ENCODE data around the gene B4GALT7.
"Not testable (repeated sequence)": the region's sequence is repeated elsewhere in the genome, so short reads cannot be mapped to it uniquely, and the experiment has no call there.

B4GALT7 gene

GRCh38 chr5:177599731-177600507, at the start of gene B4GALT7:
TSS of gene B4GALT7 (plus strand) at chr5:177600132. CDS start at chr5:177600211, 79 bp downstream.
- peak in 13 of 14 donors; percentile 52 to 89 (median 68) for DNase-seq

DNA sequence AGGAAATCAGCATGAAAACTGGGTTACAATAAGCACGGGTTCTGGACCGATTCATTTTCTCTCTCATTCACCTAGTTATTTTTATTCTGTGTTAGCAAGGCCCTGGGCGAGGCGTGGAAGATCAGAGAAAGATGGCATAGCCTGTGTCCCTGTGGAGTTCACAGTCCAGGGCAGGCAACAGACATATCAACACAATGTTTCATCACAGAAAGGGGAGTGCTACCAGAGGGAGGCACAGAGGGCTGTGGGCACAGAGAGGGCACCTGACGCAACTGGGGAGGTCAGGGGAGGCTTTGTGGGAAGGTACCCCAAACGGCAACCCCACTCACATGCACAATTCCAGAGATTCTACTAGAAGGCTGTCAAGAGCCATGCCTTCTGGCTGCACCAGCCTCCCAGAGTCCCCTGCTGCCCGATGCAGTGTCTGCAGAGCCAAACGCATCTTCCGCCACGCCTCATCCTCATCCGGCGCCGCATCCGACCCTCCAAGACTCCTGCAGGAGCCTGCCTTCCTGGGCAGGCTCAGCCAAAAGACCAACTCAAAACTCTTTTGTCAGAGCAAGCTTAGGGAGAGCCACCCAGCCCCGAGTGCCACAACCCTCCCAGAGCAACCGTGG, 47.0 kb upstream of the B4GALT7 start:
- DNase-seq, result no peak

GRCh38 chr5:177553671-177554429, 46.1 kb upstream of the B4GALT7 start:
- DNase-seq, result peak in 9 of 14 donors; percentile 18 to 69 (median 50)

DNA sequence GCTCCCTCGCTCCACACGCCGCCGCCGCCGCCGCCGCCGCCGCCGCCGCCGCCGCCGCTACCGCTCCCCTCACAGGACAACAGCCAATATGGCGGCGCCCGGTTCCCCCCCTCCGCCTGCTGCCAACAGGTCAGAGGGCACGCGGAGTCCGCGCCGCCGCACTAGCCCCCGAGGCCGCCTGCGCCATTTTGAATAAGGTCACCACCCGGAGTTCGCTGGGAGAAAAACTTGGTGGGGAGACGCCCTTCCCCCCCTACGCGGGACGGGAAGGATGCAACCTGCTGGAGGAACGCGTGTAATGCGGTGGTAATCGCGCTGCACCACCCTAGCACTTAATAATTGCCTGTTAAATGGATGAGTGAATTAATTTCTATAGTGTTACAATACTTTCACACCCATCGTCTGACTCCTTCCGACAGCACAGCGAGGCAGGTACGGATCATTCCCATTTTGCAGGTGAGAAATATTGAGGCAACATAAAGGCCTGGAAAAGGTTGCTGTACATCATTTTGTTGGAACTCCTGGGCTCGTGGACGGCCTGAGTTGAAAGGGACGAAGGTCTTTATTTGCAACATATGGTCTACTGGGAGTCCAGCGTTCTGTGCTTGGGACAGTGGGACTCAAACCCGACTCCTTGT, 45.3 kb upstream of the B4GALT7 start, which contains the start of gene FAM193B:
Gene FAM193B (minus strand): TSS at position 90 of the 638 bp plus-strand sequence. CDS start 105 bp downstream, outside the sequence.
- DNase-seq, result peak; percentile 57 to 94 (median 86)

- DNase-seq, result no peak
Measured at GRCh38 chr5:177555228-177555627, 44.7 kb upstream of the B4GALT7 start.

GRCh38 chr5:177555665-177556064, 44.3 kb upstream of the B4GALT7 start:
- no peak for DNase-seq

- DNase-seq, result no peak
Measured at GRCh38 chr5:177557041-177557647, 42.8 kb upstream of the B4GALT7 start.

DNA sequence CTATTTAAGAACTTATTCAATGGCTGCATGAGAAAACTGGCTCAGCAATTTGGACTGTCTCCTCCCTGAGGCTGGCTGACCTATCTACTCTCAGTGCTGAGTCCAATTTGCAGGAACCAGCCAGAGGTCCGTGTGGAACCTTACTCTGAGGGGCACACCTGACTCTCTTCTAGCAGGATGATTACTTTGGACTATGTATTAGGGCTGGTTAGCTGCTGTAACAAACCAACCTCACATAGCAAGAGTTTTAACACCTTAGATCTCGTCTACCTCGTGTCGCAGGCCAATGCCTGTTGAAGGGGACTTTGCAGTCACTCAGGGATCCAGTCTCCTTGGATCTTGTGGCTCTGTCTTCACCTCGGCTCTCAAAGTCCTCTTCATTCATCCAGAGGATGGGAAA, 42.1 kb upstream of the B4GALT7 start:
- DNase-seq, result no peak

DNA sequence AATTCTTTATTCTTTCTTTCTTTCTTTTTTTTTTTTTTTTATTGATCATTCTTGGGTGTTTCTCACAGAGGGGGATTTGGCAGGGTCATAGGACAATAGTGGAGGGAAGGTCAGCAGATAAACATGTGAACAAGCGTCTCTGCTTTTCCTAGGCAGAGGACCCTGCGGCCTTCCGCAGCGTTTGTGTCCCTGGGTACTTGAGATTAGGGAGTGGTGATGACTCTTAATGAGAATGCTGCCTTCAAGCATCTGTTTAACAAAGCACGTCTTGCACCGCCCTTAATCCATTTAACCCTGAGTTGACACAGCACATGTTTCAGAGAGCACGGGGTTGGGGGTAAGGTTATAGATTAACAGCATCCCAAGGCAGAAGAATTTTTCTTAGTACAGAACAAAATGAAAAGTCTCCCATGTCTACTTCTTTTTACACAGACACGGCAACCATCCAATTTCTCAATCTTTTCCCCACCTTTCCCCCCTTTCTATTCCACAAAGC, 40.4 kb upstream of the B4GALT7 start:
- not testable (repeated sequence) for DNase-seq

DNA sequence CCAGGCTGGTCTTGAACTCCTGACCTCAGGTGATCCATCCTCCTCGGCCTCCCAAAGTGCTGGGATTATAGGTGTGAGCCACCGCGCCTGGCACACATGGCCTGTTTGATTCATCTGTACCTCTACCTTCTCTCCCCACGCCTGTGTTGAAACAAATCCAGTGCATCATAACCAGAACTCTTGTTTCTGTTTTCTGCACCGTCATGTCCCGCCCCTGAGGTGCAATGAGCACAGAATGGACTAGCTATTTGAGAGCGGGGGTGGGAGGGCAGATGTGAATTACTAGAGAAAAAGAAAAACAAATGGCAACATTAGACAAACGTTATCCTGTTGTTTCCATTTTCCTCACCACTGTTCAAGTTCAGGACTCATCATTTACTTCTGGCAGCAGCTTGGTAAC, 34.9 kb upstream of the B4GALT7 start:
- DNase-seq, result no peak

DNA sequence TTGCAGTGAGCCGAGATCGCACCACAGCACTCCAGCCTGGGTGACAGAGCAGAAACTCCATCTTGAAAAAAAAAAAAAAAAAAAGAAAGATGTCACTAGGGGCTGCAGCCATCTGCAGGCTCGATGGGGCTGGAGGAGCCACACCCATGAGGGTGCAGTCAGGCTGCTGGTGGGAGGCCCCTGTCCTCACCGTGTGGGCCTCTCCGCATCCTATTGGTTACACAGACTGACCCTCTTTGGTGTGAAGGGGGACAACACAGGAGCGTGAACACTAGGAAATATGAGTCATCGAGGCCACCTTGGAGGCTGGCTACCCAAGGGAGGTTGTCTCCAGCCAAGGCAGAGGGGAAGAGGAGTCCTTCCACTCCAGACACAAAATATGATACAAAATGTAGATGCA, 31.6 kb upstream of the B4GALT7 start:
- DNase-seq, result no peak

GRCh38 chr5:177569894-177570293, 30.0 kb upstream of the B4GALT7 start:
- DNase-seq, result no peak

DNA sequence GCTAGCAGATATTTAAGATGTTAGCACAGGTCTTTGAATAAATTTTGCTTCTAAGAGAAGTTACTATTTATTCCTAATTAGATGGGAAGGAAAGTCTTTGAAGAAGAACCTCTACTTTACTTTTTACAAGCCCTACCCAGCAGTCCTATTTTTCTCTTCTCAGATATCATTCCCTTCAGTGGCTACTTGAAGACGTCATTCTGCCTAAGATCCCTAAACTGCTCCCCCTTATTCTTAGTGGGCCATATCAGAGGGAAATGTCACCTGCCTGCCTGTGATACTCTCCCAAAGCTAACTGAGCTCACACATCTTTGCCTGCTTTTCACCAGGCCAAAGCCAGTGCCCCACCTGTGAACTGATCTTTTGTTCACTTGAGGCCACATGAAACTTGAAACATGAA, 24.4 kb upstream of the B4GALT7 start:
- no peak for DNase-seq

GRCh38 chr5:177576169-177576568, 23.8 kb upstream of the B4GALT7 start:
- no peak for DNase-seq

- no peak for DNase-seq
Measured at GRCh38 chr5:177578316-177578715, 21.6 kb upstream of the B4GALT7 start.

GRCh38 chr5:177588413-177588909, 11.5 kb upstream of the B4GALT7 start:
- no peak for DNase-seq

DNA sequence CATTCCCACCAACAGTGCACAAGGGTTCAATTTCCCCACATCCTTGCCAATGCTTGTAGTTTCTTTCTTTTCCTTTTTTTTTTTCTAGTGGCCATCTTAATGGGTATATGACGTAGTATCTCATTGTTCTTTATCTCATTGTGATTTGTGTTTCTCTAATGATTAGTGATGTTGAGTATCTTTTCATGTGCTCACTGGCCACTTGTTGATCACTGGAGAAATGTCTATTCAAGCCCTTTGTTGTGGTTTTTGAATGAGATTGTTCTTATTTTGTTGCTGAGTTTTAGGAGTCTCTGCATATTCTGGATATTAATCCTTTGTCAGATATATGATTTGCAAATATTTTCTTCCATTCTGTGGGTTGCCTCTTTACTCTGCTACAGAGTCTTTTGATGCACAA, 9.5 kb upstream of the B4GALT7 start:
- no peak for DNase-seq

DNA sequence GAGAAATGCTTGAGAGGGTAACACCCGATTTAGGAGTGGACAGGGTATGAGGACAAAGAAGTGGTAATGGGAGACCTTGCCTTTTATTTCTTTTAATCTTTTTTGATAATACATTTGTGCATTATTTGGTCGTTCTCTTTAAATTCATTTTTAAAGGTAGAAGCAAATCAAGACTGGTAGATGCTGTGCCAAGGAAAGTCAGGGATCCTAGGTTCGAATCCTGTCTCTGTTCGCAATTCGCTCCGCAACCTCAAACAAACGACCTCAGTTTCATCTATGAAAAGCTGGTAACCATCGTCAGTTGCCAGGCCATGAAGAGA, 8.3 kb upstream of the B4GALT7 start:
- no peak for DNase-seq

DNA sequence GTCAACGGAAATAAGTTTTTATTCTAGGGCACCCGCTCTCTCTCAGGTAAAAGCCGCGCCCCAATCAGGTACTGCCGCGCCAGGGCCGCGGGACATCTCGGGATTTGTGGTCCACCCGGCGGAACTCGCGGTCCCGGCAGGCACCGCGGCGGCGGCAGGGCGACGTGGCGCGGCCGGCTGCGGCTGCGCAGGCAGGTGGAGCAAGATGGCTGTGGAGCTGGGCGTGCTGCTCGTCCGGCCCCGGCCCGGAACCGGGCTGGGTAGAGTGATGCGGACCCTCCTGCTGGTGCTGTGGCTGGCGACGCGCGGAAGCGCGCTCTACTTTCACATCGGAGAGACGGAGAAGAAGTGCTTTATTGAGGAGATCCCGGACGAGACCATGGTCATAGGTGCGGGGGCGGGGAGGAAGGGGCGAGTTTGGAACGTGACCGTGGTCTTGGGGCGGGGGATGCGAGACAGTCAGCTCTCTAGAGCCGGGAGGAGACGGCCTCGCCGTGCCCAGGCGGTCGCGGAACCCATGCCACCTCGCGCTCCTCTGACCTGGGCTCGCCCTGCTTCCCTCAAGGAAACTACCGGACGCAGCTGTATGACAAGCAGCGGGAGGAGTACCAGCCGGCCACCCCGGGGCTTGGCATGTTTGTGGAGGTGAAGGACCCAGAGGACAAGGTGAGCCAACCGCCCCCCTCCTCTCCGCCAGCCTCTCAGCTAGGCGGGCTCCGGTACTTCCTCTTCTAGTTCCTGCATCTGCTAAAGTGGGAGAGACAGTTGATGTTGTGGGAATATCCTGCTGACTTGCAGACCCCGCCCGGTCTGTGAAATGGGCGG, 7.7 kb upstream of the B4GALT7 start, which contains the start of gene TMED9:
Gene TMED9 (plus strand): TSS at position 194 of the 825 bp plus-strand sequence. CDS start 12 bp downstream, at position 206.
- peak; percentile 28 to 90 (median 78) for DNase-seq

DNA sequence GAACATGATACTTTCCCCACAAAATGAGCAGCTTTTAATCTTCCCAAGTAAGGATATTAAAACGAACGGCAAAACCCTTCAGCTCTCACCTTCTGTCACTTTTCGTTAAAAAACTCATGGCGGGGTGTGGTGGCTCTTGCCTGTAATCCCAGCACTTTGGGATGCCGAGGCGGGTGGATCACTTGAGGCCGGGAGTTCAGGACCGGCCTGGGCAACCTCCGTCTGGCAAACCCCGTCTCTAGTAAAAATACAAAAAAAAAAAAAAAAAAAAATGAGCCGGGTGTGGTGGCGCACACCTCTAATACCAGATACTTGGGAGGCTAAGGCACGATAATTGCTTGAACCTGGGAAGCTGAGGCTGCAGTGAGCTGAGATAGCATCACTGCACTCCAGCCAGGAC, 7.0 kb upstream of the B4GALT7 start:
- no peak for DNase-seq

DNA sequence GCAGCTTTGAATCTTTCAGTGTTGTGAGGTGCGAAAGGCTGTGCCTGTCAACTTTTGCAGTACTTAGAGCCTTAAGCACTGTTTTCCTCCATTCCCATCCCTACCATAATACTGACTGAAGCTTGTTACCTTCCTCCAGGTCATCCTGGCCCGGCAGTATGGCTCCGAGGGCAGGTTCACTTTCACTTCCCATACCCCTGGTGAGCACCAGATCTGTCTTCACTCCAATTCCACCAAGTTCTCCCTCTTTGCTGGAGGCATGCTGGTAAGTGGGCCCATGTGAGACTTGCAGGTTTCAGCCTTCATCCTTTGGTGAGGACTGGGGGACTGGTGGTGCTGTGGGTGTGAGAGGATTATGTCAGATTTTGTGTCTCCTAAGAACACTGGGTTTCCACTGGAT, 6.4 kb upstream of the B4GALT7 start:
- DNase-seq, result no peak
